SH-SY5Y (cell line): ENCODE data around the gene UNG.

Source experiments
- GATA2 ChIP-seq: IDR thresholded peaks from 2 replicates; pipeline ENCODE4 v1.6.1; 2011; ENCODE audit warnings: mild to moderate bottlenecking, low read depth, low read length
- GATA3 ChIP-seq: IDR thresholded peaks from 2 replicates; pipeline ENCODE4 v1.6.1; 2011; ENCODE audit warnings: low read depth, mild to moderate bottlenecking, low read length, moderate library complexity

GRCh38 chr12:109131154-109132050 lies 34.0 kb downstream of the UNG start:
- no peak for TF ChIP-seq GATA2
- no peak for TF ChIP-seq GATA3
